Activated naive CD8-positive, alpha-beta T cell treated with anti-CD3 and anti-CD28 coated beads, Interleukin-2, amount 50 U/mL, for 16 hours (primary cell): ENCODE data around the gene FBXO45.
"Not testable (repeated sequence)": the region's sequence is repeated elsewhere in the genome, so short reads cannot be mapped to it uniquely, and the experiment has no call there.

Experiments used
- DNase-seq: peaks from one replicate; pipeline ENCODE4 v3.0.0-alpha.2; 2020; ENCODE audit warnings: low read depth, low spot score

The FBXO45 gene

GRCh38 chr3:196557236-196557635 lies 11.2 kb upstream of the FBXO45 start:
- DNase-seq = no peak

- no peak for DNase-seq
These were observed 10.0 kb upstream of the FBXO45 start for GRCh38 chr3:196558476-196558875.

- no peak for DNase-seq
These were observed 8.6 kb upstream of the FBXO45 start for GRCh38 chr3:196559826-196560225.

GRCh38 chr3:196563721-196564225 lies 4.7 kb upstream of the FBXO45 start:
- DNase-seq = no peak

- no peak for DNase-seq
These were observed 600 bp downstream of the FBXO45 start for GRCh38 chr3:196569003-196569516.

GRCh38 chr3:196570332-196570731 lies 1.9 kb downstream of the FBXO45 start:
- DNase-seq = not testable (repeated sequence)

GRCh38 chr3:196572389-196572788 lies 3.9 kb downstream of the FBXO45 start:
- no peak for DNase-seq

- no peak for DNase-seq
These were observed 16.7 kb downstream of the FBXO45 start for GRCh38 chr3:196585044-196585757.

- no peak for DNase-seq
These were observed 21.8 kb downstream of the FBXO45 start for GRCh38 chr3:196590279-196590678.

GRCh38 chr3:196596355-196596754 lies 27.9 kb downstream of the FBXO45 start:
- DNase-seq = no peak

- DNase-seq = not testable (repeated sequence)
These were observed 29.7 kb downstream of the FBXO45 start for GRCh38 chr3:196597971-196598733.

- no peak for DNase-seq
These were observed 31.3 kb downstream of the FBXO45 start for GRCh38 chr3:196599734-196600128.

GRCh38 chr3:196600359-196600758 lies 31.9 kb downstream of the FBXO45 start:
- DNase-seq = no peak

- no peak for DNase-seq
These were observed 34.2 kb downstream of the FBXO45 start for GRCh38 chr3:196602673-196603072.

- no peak for DNase-seq
These were observed 35.2 kb downstream of the FBXO45 start for GRCh38 chr3:196603683-196604082.

- no peak for DNase-seq
These were observed 36.1 kb downstream of the FBXO45 start for GRCh38 chr3:196604548-196604947.

GRCh38 chr3:196608693-196609092 lies 40.2 kb downstream of the FBXO45 start:
- no peak for DNase-seq

GRCh38 chr3:196609343-196609775 lies 40.9 kb downstream of the FBXO45 start:
- DNase-seq = peak; percentile 87

GRCh38 chr3:196609805-196610515 lies 41.5 kb downstream of the FBXO45 start:
- no peak for DNase-seq

- no peak for DNase-seq
These were observed 43.5 kb downstream of the FBXO45 start for GRCh38 chr3:196611761-196612483.

GRCh38 chr3:196615234-196615633 lies 46.8 kb downstream of the FBXO45 start:
- DNase-seq = not testable (repeated sequence)
